ENCODE results near the gene SLC22A25. TPM values are rescaled to one million over a fixed set of nuclear protein-coding genes. Genes with fewer than 3 reads are reported as not detected.

Gene SLC22A25
- total and polyA plus RNA-seq, 2 of the 13 experiments (the other 11 are each of a cell fraction or from before 2014, with no cell fraction given): 0.18 to 0.42 TPM

DNA sequence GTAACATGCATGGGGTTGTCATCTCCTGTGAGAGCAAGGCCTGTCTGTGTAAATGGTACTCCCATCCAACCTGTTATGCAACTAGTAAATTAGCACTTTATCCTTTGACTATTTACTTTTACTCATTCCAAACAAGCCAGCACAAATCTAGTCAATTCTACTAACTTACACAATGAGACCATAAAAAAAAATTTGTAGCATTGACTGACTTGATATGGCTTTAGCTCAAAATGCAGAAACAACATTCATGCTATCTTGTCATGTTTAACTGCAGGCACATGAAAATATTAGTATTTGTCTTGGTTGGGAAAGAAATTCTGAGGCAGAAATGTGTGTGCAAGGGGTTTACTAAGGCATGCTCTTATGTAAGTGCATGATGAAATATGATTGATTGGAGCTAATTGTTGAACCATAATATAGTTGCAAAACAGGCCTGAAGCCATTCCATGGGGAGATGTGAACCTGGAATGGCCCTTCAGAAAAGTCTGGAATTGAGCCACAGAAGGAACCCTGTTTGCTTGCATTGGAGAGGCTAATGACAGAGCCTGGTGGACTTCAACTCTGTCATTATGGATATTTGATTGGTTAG lies 2.5 kb downstream of the SLC22A25 start (continued):
- peak; percentile 21; the same call in 1 of the 2 replicates for TF ChIP-seq SALL2 (CRISPR knock-in tag; IDR thresholded peaks at IDR 0.05)
- TF ChIP-seq ZBTB14 (CRISPR knock-in tag; IDR thresholded peaks at IDR 0.05): no peak
- TF ChIP-seq ZKSCAN8 (CRISPR knock-in tag; IDR thresholded peaks at IDR 0.05; ENCODE audit: borderline replicate concordance): peak; percentile 72; the same call in 1 of the 2 replicates
- no peak; the same call in 2 of the 3 replicates for TF ChIP-seq MXI1 (IDR thresholded peaks at IDR 0.05; ENCODE audit: borderline replicate concordance, low read depth, low read length)
- TF ChIP-seq NR3C1 (CRISPR knock-in tag; IDR thresholded peaks at IDR 0.05): no peak
- TF ChIP-seq HMGXB4 (CRISPR knock-in tag; IDR thresholded peaks at IDR 0.05; ENCODE audit: borderline replicate concordance in 1 of 2, low read depth in 1 of 2): peak in 1 of 2 experiments; percentile 38; a peak in 2 of 4 replicates
- TF ChIP-seq, protein P1, sequence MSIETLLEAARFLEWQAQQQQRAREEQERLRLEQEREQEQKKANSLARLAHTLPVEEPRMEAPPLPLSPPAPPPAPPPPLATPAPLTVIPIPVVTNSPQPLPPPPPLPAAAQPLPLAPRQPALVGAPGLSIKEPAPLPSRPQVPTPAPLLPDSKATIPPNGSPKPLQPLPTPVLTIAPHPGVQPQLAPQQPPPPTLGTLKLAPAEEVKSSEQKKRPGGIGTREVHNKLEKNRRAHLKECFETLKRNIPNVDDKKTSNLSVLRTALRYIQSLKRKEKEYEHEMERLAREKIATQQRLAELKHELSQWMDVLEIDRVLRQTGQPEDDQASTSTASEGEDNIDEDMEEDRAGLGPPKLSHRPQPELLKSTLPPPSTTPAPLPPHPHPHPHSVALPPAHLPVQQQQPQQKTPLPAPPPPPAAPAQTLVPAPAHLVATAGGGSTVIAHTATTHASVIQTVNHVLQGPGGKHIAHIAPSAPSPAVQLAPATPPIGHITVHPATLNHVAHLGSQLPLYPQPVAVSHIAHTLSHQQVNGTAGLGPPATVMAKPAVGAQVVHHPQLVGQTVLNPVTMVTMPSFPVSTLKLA (IDR thresholded peaks at IDR 0.05): no peak
- peak; percentile 81 for TF ChIP-seq SAP130 (CRISPR knock-in tag; IDR thresholded peaks at IDR 0.05; ENCODE audit: low read depth)
- TF ChIP-seq ZFYVE20 (CRISPR knock-in tag; IDR thresholded peaks at IDR 0.05; ENCODE audit: borderline replicate concordance, low read depth): no peak
- no peak for TF ChIP-seq SOX6 (IDR thresholded peaks at IDR 0.05)
- peak; percentile 91 for TF ChIP-seq SOX6 (CRISPR knock-in tag; IDR thresholded peaks at IDR 0.05)
- TF ChIP-seq, protein P2, sequence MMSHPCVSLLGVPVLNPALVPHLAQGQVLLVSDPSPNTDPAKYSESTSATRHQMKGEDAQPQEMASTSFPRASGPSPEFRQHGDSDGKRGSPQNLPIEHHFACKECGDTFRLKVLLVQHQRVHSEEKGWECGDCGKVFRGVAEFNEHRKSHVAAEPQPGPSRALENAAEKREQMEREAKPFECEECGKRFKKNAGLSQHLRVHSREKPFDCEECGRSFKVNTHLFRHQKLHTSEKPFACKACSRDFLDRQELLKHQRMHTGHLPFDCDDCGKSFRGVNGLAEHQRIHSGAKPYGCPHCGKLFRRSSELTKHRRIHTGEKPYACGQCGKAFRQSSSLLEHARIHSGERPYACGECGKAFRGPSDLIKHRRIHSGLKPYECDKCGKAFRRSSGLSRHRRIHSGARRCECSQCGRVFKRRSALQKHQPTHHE (CRISPR knock-in tag; IDR thresholded peaks at IDR 0.05; ENCODE audit: borderline replicate concordance): 0 out of 2 replicates have a peak, but pooled peaks have one; percentile 44
- peak; percentile 89 for TF ChIP-seq ZNF644 (CRISPR knock-in tag; IDR thresholded peaks at IDR 0.05; ENCODE audit: low read depth)

Data from HepG2 (cell line).